H4 (cell line): Measurements from ENCODE around the gene TLN1. TPM values are rescaled to one million over a fixed set of nuclear protein-coding genes. Genes with fewer than 3 reads are reported as not detected.

Source experiments
- DNase-seq: peaks from one replicate; pipeline ENCODE4 v3.0.0-alpha.2; 2015; ENCODE audit warnings: low spot score
- total RNA-seq: library from RNA; depleted of rRNA; stranded (reverse); fragments of >200 nt; shearing (Covaris generic); gene quantifications from 2 replicates; pipeline ENCODE4 v1.2.3, GENCODE V29; 2014

The TLN1 gene
- total RNA-seq, 1 experiment from 2014 or later: 71.2 TPM

GRCh38 chr9:35706951-35707350, 25.0 kb downstream of the TLN1 start:
- DNase-seq: no peak

GRCh38 chr9:35705836-35706430, 26.1 kb downstream of the TLN1 start:
- DNase-seq: no peak

- DNase-seq: no peak
These were observed 26.6 kb downstream of the TLN1 start for GRCh38 chr9:35705372-35705771.

DNA sequence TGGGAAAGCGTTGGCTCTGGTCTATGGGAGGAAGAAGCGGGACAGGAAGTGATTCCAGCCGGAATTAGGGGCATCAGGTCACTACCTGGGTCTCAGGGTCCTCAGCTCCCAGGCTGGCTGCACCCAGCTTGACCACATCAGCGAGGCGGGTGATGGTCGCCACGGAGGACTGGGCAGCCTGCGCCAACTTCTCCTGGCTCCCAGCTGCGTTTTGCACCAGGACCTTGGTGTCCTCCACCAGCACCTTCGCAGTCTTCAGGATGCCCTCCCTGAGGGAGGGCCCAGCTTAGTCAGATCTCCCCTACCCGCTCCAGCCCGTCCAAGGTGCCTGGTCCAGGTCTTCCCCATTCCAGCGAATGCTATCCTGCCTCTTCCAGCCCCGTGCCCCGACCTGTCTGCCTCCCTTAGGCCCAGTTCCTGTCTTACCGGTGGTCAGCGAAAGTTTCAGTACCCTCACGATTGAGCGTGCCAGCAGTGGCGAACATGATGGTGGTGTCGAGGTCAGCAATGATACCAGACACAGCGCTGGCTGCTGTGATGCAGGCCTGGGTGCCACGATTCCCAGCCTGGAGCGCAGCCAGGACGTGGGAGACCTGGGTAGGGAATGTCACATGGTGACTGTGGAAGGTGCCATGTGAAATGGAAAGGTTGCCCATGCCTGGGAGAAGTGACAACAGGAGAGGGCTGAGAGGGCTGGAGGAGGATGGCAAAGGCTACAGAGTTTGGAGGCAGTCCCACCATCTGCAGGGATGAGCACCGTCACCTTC, 27.9 kb downstream of the TLN1 start:
- no peak for DNase-seq

GRCh38 chr9:35702696-35703095, 29.3 kb downstream of the TLN1 start:
- DNase-seq: no peak

- no peak for DNase-seq
These were observed 31.1 kb downstream of the TLN1 start for GRCh38 chr9:35700942-35701341.

- no peak for DNase-seq
These were observed 32.0 kb downstream of the TLN1 start for GRCh38 chr9:35700031-35700430.

GRCh38 chr9:35698231-35698630, 33.8 kb downstream of the TLN1 start:
- DNase-seq: no peak

DNA sequence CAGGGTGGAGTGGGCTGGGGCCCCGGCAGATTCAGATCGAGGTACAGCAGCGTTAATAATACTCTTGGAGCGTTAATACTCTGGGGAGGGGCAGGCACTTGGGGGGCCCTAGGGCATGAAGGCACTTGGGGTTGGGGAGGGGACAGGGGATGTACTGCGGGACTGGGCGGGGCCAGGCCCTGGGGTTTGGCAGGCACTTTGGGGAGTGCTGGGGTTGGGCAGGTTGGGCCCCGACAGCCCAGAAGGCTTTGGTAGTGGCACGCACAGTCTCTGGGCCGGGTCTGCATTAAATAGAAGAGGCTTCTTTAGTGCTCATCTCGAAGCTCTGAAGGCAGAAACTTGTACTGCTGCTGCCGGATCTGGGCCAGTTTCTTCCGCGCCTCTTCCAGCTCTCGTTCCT, 34.5 kb downstream of the TLN1 start:
- DNase-seq: no peak

DNA sequence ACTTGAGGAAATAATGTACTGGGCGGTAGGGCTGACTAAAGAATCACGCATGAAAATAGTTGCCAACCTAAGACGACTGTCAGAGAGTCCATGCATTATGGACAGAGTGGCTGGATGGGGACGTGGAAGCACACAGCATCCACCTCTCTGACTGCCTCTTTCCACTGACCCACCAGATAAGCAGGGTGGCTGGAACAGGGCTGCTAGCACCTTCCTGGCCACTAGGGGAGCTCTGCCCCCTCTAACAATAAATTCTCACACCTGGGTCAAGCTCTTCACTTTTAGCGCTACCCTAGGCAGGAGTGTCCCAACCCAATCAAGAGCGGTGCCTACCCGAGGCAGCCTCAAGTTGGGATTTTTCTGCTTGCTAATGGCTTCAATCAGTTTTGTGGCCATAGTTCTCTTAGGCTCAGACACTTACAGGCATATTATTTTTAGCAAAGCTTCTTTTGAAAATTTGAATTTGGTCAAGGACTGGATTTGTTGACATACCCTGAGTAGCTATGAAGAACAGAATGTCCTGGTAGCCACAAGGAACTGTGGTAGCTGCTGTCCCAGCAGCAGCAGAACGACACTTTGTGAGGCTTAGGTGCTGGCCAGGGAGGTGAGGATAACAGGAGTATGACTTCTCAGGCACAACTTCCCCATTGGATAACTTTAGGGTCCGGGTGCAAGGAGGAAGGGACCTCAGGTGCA, 35.3 kb downstream of the TLN1 start:
- peak; percentile 39 for DNase-seq

- no peak for DNase-seq
These were observed 36.0 kb downstream of the TLN1 start for GRCh38 chr9:35695943-35696401.

GRCh38 chr9:35691757-35692301, 40.2 kb downstream of the TLN1 start:
- no peak for DNase-seq

GRCh38 chr9:35691334-35691650, 40.7 kb downstream of the TLN1 start:
- DNase-seq: no peak

DNA sequence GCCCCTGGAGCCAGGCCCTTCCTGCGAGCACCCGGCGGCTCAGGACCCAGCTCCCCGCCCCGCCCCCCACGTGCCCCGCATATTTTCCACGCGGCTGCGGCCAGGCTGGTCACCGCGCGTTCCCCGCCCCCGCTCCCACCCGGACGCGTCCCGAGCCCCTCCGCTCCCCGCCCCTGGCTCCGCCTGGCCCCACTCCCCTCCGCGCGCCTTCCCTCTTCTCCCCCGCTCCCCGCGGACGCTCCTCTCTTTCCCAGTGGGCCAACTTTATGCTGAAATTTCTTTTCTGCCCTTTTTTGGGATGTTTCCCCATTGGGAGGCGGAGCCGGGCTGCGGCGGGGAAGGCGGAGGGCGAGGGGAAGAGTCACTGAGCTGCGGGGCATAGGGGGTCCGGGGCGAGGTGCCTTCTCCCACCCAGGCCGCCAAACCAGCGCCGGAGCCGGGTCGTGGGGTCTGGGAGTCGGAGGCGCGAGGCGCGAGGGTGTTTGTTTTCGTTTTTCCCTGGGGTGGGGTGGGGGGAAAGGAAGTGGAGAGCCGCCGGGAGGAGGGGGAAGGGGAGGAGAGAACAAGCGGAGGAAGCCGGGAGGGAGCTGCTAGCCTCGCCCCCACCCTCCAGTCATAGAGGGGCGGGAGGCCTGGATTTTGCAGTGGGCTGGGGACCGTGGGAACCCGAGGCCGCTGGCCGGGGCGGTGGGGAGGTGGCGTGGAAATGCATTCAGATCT, 41.2 kb downstream of the TLN1 start:
- DNase-seq: peak; percentile 60

DNA sequence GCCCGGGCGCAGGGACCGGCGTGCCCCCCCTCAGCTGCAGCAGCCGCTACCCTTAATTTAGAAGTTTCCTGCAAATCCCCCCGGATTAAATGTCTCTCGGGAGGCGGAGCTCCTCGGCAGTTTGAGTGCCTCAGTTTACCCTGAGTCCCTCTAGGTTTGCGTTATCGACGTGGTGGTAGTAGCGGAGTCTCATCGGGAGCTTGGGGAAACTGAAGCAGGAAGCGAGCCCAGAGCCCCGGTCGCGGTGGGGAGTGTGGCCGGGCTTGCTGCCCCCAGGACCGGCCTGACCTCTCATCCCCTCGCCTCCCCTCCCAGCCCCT, 41.7 kb downstream of the TLN1 start:
- no peak for DNase-seq

DNA sequence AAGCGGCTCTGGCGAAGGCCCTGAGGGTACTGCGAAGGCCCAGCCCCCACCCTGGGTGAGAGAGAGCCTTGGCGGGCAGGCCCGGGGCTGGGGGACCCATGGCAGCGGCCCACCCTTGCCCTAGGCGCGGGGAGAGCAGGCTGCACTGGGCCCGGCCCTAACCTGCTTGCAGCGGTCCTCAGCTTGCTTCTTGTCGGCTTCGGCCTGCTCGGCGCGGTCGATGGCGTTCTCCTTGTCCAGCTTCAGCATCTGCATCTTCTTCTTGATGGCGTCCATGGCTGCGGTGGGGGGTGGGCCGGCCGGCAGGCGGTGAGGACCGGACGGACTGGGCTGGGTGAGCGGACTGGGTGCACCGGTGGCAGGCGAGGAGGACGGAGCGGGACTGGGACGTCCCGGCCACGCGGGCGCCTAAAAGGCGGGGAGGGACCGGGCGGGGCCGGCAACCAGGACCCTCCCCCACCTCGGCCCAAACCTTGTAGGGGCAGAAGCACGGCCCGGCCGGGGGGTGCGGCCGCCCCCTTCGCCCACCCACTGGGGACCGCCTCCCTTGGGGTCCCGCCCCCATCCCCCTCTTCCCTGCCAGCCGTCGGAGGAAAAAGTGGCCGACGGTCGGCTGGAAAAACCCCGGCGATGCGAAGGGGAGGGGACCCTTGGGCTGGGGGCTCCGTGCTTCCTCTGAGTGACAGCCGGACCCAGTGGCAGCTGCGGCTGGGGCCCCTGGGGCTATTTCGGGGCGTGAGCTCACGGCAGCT, 42.3 kb downstream of the TLN1 start, which contains the start of gene TPM2:
TSS of gene TPM2 (minus strand) at position 384 of the 752 bp plus-strand sequence. CDS start at position 276, 108 bp downstream.
- no peak for DNase-seq

GRCh38 chr9:35688558-35689541, 43.1 kb downstream of the TLN1 start:
- DNase-seq: peak; percentile 93

GRCh38 chr9:35687972-35688557, 43.9 kb downstream of the TLN1 start:
- no peak for DNase-seq

GRCh38 chr9:35687306-35687705, 44.7 kb downstream of the TLN1 start:
- DNase-seq: no peak
